MCF 10A (cell line): ENCODE measurements around the gene WNK1. TPM values are rescaled to one million over a fixed set of nuclear protein-coding genes. Genes with fewer than 3 reads are reported as not detected.
A peak's percentile ranks its signal among the peaks of the same experiment; 100 is the strongest.

ENCODE experiments used
- BruUV-seq: library from RNA; stranded (reverse); fragments of 400-500 nt; replicated peaks from 2 replicates; lab custom pipeline; 2021; lab: Mats Ljungman, UMichigan
- CTCF ChIA-PET: fragments of 300-600 bp; sonication (Branson Sonifier 250); formaldehyde crosslinking; extraction: SDS; loops from one replicate; lab custom pipeline; 2021; ENCODE audit warnings: antibody characterized with exemption, inconsistent platforms; lab: Yijun Ruan, JAX
- POLR2A ChIA-PET: fragments of 300-600, 350-650 bp; sonication (Branson Sonifier 250); formaldehyde crosslinking; extraction: SDS; loops from one replicate; lab custom pipeline; 2020; ENCODE audit warnings: antibody characterized with exemption, inconsistent platforms; lab: Yijun Ruan, JAX
- DNase-seq: peaks from one replicate; pipeline ENCODE4 v3.0.0-alpha.2; 2018; ENCODE audit not compliant: unreplicated experiment
- H3K27ac Mint-ChIP-seq: one replicate; pipeline ENCODE4 v1.8.0; 2022; ENCODE audit warnings: mild to moderate bottlenecking, low read depth, mixed read lengths; ENCODE audit not compliant: unreplicated experiment
- H3K27me3 Mint-ChIP-seq: one replicate; pipeline ENCODE4 v1.8.0; 2022; ENCODE audit warnings: mixed read lengths; ENCODE audit not compliant: insufficient read depth, unreplicated experiment
- H3K36me3 Mint-ChIP-seq: one replicate; pipeline ENCODE4 v1.8.0; 2022; ENCODE audit warnings: mild to moderate bottlenecking, moderate library complexity, mixed read lengths; ENCODE audit not compliant: insufficient read depth, unreplicated experiment
- H3K4me1 Mint-ChIP-seq: one replicate; pipeline ENCODE4 v1.8.0; 2022; ENCODE audit warnings: mixed read lengths; ENCODE audit not compliant: insufficient read depth, unreplicated experiment
- H3K4me3 Mint-ChIP-seq: one replicate; pipeline ENCODE4 v1.8.0; 2022; ENCODE audit warnings: mild to moderate bottlenecking, moderate library complexity, mixed read lengths; ENCODE audit not compliant: unreplicated experiment
- H3K9me3 Mint-ChIP-seq: one replicate; pipeline ENCODE4 v1.8.0; 2022; ENCODE audit warnings: mixed read lengths; ENCODE audit not compliant: unreplicated experiment
- CTCF ChIP-seq: fragments of 200-600 bp; IDR thresholded peaks from one replicate; pipeline ENCODE4 v1.8.0; 2022; ENCODE audit warnings: antibody characterized with exemption, mild to moderate bottlenecking; ENCODE audit not compliant: unreplicated experiment
- intact Hi-C: fragments of 100-400 bp; cut with micrococcal nuclease; formaldehyde crosslinking; loops from 2 replicates; pipeline ENCODE4 v1.14.1; 2022
- total RNA-seq: library from RNA; stranded (reverse); gene quantifications from 2 replicates; pipeline ENCODE4 v1.2.3, GENCODE V29; 2022

The WNK1 gene
- total RNA-seq, 1 experiment from 2014 or later = 139 TPM

- peaks cover 17% of the 10 kb centered on the region for H3K4me1 Mint-ChIP-seq
- no peak for TF ChIP-seq CTCF
- intact Hi-C loops = no loop called here
- H3K4me3 Mint-ChIP-seq = no peak overlapping the region
- ChIA-PET POLR2A (interaction anchor here (0.6 to 1.2 kb wide), 6 partner anchors 10 to 264 kb away, joined by 3 to 10 read pairs (median 4); no protein-coding TSS in a partner anchor), CTCF (interaction anchor here (0.6 to 1.4 kb wide), 4 partner anchors 18 to 403 kb away, joined by 3 to 6 read pairs (median 4); no protein-coding TSS in a partner anchor)
- no TSS peak for BruUV-seq
- H3K36me3 Mint-ChIP-seq = peaks cover 59% of the 10 kb centered on the region
- H3K9me3 Mint-ChIP-seq = no peaks in the 10 kb centered on the region
- H3K27me3 Mint-ChIP-seq = no peaks in the 10 kb centered on the region
- H3K27ac Mint-ChIP-seq = no peak overlapping the region
- DNase-seq = peak; percentile 54
Measured at GRCh38 chr12:835754-836518, 83.6 kb downstream of the WNK1 start.

- no peaks in the 10 kb centered on the region for H3K27me3 Mint-ChIP-seq
- POLR2A ChIA-PET = no interaction called here
Measured at GRCh38 chr12:836952-837351, 84.6 kb downstream of the WNK1 start.

GRCh38 chr12:837548-837947 is 85.2 kb downstream of the WNK1 start:
- Mint-ChIP-seq H3K4me1 (peaks cover 17% of the 10 kb centered on the region), H3K27ac (no peak overlapping the region), H3K4me3 (no peak overlapping the region), H3K9me3 (no peaks in the 10 kb centered on the region), H3K27me3 (no peaks in the 10 kb centered on the region), H3K36me3 (peaks cover 69% of the 10 kb centered on the region)
- TF ChIP-seq CTCF = no peak
- ChIA-PET POLR2A (interaction anchor here (0.6 to 1.1 kb wide), 5 partner anchors 11 to 267 kb away, joined by 3 to 4 read pairs (median 3); no protein-coding TSS in a partner anchor), CTCF (interaction anchor here (0.6 kb wide), 1 partner anchor 245 kb away, joined by 3 read pairs; no protein-coding TSS in a partner anchor)
- intact Hi-C loops = no loop called here
- DNase-seq = no peak
- BruUV-seq = no TSS peak

More at GRCh38 chr12:836952-837351, 84.6 kb downstream of the WNK1 start:
- no peaks in the 10 kb centered on the region for H3K9me3 Mint-ChIP-seq
- no peak overlapping the region for H3K27ac Mint-ChIP-seq
- intact Hi-C loops = no loop called here
- no TSS peak for BruUV-seq
- peaks cover 65% of the 10 kb centered on the region for H3K36me3 Mint-ChIP-seq
- peaks cover 17% of the 10 kb centered on the region for H3K4me1 Mint-ChIP-seq
- CTCF ChIA-PET = no interaction called here
- no peak overlapping the region for H3K4me3 Mint-ChIP-seq
- no peak for TF ChIP-seq CTCF
- no peak for DNase-seq

- intact Hi-C loops = no loop called here
- Mint-ChIP-seq H3K4me1 (peaks cover 24% of the 10 kb centered on the region), H3K9me3 (no peaks in the 10 kb centered on the region), H3K27me3 (no peaks in the 10 kb centered on the region), H3K4me3 (no peak overlapping the region), H3K36me3 (peaks cover 39% of the 10 kb centered on the region), H3K27ac (no peak overlapping the region)
- DNase-seq = peak; percentile 68
- CTCF ChIA-PET = no interaction called here
- TF ChIP-seq CTCF = no peak
- BruUV-seq = no TSS peak
- POLR2A ChIA-PET = interaction anchor here (0.6 to 8.1 kb wide), 2 partner anchors 9 to 16 kb away, joined by 3 to 142 read pairs; no protein-coding TSS in a partner anchor
Measured at GRCh38 chr12:843609-844008, 91.2 kb downstream of the WNK1 start.
